ENCODE data around the gene MCHR2.
"Not testable (repeated sequence)": the region's sequence is repeated elsewhere in the genome, so short reads cannot be mapped to it uniquely, and the experiment has no call there.

The MCHR2 gene

DNA sequence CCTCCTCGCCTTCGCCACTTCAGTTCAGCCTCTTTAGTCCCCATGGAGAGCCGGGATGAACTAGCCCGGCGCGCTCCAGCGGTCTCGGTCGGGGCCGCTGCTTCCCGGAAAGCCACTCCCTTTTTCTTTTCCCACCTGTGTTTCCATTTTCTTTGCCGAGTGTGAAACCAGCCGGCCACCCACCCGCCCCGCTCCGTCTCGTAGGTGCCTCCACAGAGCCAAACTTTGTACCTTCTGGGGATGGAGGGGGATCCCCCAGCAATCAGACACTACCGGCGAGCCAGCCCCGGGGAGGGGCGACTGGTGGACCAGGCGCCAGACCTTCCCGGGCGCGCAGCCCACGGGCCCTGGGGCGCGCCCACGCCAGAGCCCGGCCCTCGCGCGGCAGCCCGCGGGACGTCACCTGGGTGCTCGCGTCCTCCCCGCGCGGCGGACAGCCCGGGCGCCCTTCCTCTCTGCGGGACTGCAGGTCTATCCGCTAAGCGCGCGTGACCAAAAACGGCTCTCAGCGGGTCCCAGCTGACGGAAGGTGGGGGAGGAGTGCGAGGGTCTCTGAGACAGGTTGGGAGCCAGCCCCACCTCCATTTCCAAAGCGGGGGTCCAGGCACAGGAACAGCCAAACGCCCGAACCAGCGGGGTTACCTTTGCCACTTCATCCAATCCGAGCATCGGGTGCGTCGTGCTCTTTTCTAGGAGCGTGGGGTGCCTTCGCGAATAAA is at the start of gene MCHR2:
MCHR2 (minus strand) TSS at position 691 of the 719 bp plus-strand sequence. CDS start 38,076 bp downstream, outside the sequence.
- DNase-seq: no peak

- not testable (repeated sequence) for DNase-seq
Measured at GRCh38 chr6:100038546-100038945, 44.5 kb upstream of the MCHR2 start.

- DNase-seq: no peak
Measured at GRCh38 chr6:100035873-100036653, 42.0 kb upstream of the MCHR2 start.

- no peak for DNase-seq
Measured at GRCh38 chr6:100023798-100024197, 29.8 kb upstream of the MCHR2 start.

DNA sequence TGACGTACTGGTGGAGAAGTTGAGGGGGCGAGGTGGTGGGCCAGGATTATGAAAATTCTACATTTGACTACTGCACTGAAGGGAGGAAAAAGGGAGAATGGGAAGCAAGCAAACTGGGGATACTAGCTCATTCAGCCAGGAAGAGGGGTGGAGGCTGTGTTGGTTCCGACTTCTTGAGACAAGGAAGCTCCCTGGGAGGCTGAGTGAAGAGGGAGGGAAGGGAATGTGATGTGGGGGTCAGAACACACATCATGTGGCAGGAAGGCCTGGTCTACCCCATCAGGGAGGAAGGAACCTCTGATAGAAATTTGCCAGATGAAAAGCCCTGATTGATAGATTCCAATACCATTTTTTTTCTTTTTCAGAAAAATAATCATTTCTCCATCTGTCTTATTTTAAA is 28.8 kb upstream of the MCHR2 start:
- no peak for DNase-seq

DNA sequence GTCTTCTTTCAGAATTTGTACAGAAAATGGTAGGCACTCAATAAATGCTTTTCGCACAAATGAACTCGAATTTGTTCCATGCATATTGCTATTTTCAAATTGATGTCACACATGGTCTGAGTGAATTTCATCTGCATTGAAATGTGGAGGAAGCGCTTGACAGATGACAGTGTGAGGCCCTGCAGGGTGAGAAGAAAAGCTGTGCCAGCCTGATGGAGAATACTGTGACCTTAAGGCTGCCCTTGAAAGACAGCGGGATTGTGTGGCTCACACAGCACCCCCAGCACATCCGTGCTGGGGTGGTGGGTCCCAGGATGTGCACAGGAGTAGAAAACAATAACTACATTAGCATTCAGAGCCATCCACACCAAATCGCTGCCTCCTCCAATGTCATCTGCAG is 14.8 kb upstream of the MCHR2 start:
- no peak for DNase-seq

- peak; percentile 15 for DNase-seq
Measured at GRCh38 chr6:100001915-100002388, 7.9 kb upstream of the MCHR2 start.

- DNase-seq: no peak
Measured at GRCh38 chr6:99997141-99997540, 3.1 kb upstream of the MCHR2 start.

- DNase-seq: no peak
Measured at GRCh38 chr6:99995916-99996315, 1.9 kb upstream of the MCHR2 start.

DNA sequence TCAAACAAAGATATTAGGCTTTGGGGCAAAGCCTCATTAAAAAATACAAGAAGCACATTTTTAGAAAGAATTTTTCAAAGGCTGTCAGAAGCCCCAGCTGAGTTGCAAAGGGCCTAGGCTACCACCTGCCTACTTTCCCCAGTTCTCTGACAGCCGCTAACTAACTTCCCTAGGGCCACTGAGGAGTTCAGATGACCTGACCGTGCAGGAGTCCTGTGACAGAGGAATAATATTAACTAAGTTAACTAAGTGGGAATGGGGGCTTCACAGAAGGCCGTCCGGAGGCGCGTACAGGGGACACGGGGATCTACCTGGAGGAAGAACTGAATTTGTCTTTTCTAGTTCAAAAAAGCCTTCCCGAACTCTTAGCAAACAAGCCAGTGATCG is 884 bp downstream of the MCHR2 start:
- DNase-seq: no peak

- no peak for DNase-seq
Measured at GRCh38 chr6:99991955-99992354, 2.1 kb downstream of the MCHR2 start.

DNA sequence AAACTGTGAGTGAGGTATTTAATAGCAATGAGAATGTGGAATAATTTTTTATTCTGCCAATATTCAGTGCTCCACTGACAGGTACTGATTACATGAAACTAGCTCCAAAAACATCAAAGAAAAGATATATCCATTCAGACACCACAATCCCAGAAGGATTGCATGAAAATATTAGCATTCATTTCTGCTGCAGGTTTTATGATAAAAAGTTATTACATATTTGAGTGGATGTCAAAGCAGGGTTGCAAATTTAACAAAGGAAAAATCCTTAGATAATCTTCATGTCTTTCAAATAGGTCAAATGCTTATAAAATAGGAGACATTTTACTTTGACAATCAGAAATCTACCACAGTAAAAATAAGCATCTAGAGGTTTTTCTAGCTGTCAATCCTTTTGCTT is 13.3 kb downstream of the MCHR2 start:
- DNase-seq: no peak

GRCh38 chr6:99979953-99980352 is 14.1 kb downstream of the MCHR2 start:
- DNase-seq: no peak

- DNase-seq: no peak
Measured at GRCh38 chr6:99967052-99967451, 27.0 kb downstream of the MCHR2 start.

DNA sequence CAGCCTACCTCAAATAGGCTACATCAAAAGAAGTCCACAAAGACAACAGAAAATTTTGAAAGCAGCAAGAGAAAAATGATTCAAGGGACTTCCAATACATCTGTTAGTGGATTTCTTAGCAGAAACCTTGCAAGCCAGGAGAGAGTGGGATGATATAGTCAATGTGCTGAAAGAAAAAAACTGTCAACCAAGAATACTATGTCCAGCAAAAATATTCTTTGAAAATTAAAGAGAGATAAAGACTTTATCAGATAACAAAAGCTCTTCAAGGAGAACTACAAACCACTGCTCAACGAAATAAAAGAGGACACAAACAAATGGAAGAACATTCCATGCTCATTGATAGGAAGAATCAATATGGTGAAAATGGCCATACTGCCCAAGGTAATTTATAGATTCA is 34.0 kb downstream of the MCHR2 start:
- no peak for DNase-seq

DNA sequence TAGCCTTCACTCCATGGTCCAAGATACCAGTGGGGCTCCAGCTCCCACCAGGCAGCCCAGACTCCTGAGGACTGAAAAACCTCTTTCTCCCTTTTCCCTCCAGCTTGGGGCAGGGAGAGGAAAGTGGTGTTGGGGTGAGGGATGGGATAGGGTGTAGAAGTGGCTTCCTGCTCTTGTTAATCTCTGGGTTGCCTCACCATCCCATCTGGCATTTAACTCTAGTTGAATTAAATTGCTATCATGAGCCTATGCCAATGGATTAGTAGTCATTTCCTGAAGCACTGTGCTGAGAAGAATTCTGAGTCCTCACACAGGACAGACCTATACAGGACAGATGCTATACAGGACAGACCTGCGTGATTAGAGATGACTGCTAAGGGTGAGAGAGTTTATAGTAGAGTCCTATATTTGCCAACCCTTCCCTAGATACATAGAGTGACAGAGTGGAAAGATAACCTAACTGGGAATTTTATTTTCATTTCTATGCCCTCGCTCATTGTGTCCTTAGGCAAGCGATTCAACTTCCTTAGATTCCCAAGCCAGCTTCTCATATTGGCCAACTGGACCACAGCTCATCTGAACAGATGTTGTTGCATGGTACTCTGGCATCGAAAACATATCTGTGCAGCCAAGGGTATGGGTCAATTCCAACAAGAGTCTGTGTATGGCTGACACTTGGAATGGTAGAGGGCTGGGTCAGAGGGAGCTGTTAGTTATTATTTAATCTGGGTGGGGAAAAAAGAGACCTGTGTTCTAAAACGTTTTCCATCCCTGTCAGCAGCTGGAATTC is 42.8 kb downstream of the MCHR2 start:
- no peak for DNase-seq

DNA sequence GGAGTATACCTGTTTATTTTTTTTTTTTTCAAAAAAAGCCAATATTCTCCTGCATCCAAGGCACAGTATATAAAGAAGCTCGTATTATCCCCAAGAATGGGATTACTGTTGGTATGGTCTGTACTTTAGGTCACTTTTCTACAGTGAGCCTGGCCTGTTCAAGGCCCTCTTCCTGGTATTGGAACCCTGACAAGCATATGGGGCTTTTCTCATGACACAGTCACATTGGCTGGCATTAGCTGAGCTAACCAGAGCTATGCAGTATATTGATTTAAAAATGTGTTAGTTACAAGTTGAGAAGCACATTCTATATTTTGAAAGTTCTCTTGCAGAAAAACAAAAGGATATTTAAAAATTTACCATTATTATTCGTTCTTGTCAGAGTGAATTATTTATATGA is 48.0 kb downstream of the MCHR2 start:
- no peak for DNase-seq

DNA sequence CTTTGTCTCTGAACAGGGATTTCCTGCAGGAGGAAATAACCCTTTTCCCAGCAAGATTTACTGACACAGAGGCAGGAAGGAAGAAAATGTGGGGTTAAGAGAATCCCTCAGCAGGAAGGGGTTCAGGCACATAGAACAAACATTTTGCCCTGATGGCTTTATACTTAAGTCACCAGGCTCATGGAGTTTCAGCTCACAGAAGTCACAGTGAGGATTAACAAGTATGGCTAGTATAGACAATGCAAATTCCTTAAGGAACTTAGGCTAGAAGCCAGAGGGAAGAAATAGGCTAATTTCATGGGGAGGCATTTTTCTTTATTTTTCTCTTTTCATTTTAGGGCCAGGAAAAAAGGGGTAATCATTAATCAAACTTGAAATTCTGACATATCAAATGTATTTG is 50.2 kb downstream of the MCHR2 start:
- DNase-seq: no peak

GRCh38 chr6:99940582-99940981 is 53.4 kb downstream of the MCHR2 start:
- DNase-seq: no peak

DNA sequence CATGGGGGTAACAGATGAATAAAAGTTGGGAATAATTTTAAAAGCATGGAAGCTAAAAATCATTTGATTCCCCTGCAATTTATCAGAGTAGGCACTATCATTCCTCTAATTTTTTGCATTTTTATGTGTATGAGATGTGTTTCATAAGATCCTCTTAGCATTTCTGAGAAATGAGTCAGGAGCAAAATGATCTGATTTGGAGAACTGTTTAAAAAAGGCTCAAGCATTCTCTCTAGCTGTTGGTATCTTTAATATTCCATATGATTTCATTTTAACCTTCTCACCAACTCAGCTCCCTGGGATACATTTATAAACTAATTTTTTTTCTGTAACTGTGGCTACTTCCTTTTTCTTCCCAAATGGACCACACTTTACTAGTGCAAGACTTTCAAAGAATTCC is 60.9 kb downstream of the MCHR2 start:
- no peak for DNase-seq

GRCh38 chr6:99912657-99913056 is 81.4 kb downstream of the MCHR2 start:
- no peak for DNase-seq

DNA sequence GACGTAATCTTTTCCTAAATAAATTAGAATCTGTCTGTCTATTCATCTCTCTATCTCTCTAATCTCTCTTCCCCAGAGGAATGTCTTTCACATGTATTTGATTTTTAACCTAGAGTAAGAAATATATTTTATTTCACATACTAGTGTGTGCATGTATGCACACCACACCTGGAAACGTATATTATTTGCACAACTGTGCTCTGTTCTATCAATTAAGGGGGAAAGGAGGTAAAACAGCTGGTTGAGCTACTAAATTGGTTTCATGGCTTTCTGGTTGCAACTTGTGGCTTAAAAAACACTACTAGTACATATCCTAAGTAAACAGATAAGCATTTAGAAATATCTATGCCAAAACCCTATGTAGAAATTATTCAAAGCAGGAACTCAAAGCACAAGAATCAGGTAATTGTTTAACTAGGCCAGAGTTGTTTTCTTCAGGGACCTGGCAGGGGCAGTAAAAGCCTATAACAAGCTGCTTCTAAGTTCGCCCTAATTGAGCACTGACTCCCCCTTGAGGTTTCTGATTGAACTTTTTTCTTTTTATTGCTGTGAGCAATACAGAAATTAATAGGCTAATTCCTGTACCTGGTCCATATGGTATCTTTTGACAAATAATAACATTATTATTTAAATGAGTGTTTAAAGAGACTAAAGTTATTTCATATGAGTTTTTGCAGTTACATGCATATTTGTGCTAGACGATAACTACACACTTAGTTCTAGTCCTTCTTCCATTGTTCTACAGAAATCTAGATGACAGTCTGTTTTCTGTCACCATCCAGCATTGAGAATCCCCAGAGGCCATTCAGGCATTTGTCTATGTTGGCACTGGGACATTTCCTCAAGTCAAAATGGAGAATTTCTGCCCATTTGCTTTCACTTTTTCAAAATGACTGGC is 88.6 kb downstream of the MCHR2 start:
- DNase-seq: peak; percentile 40

Measured in NCI-H146 (cell line).